ENCODE data around the gene PRCD.

PRCD gene

DNA sequence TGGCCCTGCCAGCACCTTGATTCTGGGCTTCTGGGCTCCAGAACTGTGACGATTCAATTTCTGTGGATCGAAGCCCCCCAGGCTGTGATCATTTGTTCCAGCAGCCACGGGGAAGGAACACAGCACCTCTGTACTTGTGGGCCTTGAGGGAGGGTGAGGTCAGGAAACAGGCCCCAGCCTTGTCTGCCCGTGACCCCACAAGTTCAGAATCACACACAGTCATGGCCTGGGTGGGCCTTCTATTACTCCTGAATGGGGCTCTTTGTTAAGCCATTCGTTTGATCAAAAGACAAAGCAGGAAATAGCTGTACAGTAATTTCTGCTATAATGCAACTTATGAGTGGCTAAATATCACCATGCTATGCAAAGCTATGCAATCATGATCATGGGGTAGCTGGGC, 35.7 kb downstream of the PRCD start:
- DNase-seq = no peak

DNA sequence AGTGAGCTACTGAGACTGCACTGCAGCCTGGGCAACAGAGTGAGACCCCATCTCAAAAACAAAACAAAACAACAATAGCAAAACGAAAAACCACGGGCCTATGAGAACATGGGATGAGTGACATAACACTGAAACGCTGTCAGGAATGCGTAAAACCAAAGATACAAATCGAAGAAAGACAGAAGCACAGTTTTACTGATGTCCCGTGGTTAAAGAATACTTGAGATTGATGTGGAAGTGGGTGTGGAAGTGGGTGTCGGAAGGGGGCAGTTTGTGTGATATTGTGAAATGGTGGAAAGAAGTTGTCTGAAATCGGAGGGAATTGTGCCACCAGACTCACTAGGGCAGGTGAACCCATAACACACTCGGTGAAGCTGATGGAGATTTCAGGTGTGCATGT, 36.3 kb downstream of the PRCD start:
- DNase-seq = no peak

DNA sequence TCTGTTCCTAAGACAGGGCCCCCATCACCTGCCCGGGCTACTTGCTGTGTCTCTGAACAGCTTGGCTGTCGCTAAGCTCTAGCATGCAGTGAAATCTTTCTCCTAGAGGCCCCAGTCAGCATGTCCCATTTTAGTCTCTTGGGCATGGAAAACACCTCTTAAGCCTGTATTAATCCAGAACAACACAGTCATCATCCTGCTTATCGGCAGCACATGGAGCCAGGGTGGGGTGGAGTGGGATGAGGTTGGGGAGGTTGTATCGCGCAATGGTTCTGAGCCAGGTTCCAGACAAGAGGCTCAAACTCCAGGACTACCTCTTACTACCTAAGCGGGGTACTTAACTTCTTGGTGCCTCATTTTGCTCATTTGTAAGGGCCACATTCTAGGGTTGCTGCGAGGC, 38.0 kb downstream of the PRCD start:
- no peak for DNase-seq

DNA sequence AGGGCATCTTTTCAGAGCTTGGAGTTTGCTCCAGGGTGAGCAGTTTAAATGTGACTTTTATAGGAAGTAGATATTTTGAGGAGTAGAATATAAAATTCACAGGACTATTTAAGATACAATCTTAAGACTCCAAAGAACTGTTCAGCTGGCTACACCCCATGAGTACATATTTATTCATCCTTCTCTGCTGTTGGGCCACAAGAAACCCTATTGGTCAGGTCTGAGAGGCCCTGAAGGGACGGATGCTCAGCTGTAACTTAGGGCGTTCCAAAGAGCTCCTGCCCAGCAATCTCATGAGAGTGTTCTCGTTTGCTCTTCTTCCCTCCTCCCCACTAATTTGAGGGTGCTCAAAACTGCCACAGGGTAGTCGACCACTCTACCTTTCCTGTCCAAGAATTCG, 38.5 kb downstream of the PRCD start:
- DNase-seq = no peak

DNA sequence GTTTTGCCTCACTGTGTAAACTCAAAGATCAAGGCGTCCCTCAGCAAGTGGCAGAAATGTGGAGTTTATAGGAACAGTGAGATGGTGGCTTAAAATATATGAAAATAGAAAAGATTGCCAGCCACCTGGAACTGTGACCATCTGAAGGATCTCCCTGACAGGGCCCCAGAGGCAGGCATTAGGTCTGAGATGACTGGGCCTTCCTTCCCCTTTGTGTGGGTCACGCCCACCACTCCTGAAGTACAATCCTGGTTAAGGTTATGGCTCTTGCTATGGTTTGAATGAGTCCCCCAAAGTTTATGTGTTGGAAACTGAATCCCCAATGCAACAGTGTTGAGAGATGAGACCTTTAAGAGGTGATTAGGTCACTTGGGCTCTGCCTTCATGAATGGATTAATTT, 39.4 kb downstream of the PRCD start:
- no peak for DNase-seq

DNA sequence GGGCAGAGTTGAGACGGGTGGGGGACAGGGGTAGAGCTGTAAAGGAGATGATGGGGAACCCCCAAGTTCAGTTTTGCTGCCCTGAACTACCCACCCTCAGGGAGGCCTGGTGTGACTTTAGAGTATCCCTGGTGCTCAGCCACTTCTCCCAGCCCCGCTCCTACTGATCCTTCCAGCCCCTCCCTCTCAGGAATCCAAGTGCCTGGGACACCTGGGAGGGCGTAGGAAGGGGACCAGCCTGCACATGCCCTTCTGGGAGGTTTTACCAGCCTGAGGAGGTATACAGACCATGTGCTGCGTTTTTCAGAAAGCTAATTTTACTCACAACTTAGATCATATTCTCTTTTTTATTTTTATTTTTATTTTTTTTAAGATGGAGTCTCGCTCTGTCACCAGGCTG, 41.7 kb downstream of the PRCD start:
- no peak for DNase-seq

DNA sequence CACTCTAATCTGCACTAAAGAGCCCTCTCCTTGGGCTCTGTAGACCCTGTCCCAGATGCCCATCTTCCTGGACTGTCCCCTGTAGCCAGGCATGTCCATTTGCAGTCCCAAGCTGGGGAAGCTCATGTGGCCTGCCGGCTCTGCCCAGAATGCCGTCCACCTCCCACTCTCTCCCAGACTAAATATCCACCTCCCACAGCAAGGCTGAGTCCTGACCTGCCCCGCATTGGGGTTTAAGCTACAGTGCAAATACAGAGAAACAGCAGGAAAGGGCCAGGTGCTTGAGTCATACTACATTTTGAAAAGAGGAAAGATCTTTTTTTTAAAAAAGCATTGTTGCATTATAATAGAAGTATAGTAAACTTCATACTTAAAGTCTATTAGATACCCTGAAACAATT, 42.8 kb downstream of the PRCD start:
- DNase-seq = no peak

DNA sequence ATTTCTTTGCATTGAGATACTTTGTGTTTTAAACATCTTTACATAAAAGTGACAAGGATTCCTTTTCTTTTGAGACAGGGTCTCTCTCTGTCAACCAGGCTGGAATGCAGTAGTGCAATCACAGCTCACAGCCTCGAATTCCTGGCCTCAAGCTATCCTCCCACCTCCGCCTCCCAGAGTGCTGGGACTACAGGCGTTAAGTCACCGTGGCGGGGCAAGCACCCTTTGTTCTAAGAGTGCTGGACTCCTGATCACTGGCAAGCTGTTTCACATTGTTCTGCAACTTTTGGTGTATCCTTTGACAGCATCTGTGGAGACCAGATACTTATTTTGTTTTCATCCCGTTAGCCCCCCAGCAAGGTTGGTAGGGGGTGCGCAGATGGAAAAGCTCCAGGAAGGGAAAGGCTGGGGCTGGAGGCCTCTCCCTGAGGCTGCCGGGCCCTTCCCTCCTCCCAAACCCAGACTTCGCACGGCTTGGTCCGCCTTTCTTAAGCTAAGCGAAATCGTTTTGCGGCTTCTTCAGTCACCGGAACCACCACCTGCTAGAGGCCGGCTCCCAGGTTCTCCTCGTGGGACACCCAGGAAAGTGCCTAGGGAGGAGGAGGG, 44.7 kb downstream of the PRCD start:
- DNase-seq = no peak

DNA sequence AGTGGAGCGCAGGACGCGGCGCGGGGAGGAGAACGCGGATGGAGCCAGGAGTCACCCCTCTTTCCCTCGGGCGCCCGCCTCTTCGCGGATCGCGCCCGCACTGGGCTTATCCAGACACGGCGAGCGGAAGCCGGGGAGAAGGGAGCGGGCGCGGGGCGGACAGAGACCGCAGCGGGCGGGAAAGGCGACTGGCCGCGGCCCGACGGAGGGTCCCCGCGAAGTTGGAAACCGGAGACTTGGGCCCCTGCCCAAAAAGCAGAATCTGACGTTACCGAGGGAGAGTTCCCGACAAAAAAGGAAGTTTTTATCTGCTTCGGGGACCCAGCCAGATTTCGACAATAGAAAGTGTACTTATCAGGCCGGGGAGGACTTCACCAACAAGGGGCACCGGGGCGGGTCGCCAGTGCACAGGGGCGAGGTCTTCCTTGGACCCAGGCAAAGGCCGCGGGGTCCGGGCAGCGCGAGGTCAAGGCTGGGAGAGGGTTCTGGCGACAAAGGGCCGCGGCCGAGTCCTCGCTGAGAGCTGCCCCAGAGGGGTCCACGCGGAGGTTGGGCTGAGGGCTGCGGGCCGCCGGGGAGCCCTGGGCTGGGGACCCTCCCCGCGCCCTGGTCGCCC, 45.3 kb downstream of the PRCD start:
- DNase-seq = no peak

DNA sequence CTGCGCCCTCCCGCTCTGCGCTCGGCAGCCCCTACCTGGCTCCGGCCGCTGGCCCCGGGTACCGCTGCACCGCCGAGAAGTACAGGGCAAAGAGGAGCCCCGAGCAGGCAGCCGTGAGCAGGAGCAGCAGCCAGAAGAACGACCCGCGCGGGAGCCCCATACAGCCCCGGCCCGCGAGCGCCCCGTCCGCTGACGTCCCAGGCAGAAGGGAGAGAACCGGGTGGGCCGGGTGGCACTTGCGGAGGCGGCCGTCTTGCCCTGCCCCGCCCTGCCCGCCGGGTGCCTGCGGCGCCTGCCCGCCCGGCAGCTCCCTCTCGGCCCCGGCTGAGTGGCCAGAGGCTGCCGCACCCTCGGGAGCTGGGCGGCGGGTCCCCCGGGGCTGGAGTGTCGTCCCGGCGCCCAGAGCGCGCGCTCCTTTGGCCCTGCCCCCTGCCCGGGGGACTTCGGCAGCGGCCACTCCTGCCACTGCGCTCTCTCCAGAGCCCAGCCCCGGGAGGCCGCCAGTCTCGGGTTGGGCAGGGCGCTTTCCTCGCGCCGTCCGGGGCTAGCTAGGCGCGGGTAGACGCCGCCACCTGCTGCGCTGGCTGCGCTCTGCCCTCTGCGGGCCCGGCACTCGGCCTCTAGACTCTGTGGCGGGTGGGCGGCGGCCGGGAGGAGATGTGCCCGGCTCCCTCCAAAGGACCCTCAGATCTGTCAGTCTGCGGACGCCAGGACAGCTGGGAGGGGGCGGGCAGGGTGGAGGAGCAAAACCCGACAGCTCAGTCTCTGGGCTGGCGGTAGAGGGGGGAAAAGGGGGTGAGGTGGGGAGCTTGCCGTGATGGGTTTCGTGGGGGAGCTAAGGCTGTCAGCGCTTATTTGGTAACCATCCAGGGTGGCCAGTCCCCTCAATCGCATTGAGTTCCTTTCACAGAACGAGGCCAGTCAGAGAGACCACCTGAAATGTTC, 46.1 kb downstream of the PRCD start, which contains the start of gene ST6GALNAC2:
ST6GALNAC2 (minus strand) TSS at position 212 of the 945 bp plus-strand sequence; CDS start at position 160, 52 bp downstream.
- DNase-seq = no peak

DNA sequence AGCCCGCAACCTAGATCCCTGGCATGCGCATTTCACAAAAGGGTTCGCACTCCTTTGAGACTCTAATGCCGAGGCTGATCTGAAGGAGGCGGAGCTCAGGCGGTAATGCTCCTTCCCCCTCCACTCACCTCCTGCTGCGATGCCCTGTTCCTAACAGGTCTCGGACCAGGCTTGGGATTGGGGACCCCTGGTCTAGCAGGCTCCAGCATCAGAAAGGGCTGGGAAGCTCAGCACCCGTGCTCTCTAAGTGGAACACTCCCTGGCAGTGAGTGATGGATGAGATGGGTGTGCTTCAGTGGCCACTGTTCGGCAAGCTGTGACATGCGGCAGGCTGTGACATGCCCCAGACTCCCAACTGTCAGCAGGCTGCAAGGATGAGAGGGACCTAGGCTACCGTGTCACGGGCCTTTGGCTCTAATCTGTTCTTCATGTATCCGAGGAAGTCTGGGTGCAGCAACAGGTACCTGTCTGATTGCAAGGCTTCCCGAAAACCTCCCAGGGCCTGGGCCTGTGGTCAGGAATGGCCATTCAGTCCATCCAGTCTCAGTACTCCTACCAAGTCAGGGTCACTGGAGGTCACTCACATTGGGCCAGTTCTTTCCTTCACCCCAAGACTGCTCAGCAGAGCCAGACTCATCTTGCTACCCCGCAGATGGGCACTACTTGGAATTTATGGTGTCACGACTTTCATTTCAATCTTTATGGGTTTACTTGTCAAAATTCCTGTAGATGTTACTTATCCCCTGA, 47.1 kb downstream of the PRCD start:
- no peak for DNase-seq

DNA sequence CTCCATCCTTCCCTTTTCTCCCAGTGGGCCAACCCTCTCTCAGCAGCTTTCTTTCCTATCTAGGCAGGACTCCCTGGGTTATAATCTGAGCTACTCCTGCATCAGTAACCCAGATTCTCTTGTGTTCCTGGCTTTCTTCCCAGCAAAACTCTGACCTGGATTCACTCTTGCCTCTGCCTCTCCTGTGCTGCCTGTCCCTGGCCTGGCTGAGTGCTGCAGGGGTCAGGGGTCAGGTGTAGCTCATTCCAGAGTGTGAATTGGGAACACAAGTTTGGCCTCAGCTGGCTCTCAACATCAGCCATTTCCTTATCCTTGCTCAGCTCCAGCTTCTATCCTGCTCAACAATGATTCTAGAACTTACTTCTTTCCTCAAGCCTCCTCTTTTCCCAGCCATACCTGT, 48.3 kb downstream of the PRCD start:
- DNase-seq = no peak

DNA sequence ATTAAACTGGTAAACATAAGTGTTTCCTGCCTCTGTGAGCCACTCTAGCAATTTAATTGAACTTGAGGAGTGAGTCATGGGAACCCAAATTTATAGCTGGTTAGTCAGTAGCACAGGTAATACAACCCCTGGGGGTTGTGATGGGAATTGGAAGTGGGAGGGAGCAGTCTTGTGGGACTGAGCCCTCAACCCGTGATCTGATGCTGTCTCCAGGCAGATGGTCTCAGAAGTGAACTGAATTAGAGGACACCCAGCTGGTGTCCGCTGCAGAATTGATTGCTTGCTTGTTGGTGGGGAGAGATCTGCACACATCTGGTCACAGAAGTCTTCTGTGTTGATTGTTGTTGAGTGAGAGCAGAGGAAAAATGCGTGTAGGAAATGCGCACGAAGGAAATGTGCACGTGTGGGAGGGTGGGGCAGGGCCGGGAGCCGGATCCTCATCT, 53.6 kb downstream of the PRCD start:
- no peak for DNase-seq

DNA sequence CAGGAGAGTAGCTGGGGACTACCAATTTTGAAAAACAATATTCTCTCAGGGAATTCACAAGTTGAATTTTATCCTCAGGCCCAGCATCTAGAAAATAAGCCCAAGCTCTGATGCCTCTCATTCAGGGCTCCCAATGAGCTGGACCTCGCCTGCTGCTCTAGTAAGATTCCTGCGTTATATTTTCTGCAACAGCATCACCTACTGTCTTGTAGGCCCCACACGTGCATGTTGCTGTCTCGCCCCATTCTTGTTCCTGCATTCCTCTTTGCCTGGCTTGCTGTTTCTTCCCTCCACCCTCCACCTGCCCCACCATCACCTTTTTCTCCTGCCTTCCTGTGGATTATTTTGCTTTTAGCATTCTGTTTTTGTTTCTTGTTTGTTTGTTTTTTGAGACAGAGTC, 54.1 kb downstream of the PRCD start:
- DNase-seq = no peak

DNA sequence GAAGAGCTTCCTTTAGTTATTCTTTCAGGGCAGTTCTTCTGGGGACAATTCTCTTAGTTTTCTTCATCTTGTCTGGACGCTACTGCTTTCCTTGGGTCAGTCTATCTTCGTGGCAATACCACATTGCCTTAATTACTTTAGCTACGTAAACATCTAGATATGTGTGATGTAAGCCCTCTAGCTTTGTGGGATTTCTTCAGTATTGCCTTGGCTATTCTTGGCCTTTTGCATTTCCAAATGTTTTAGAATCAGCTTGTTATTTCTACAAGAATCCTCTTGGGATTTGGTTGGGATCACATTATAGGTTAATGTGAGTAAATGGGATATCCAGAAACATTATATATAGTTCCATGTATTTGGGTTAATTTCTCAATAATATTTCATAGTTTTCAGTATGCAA, 54.8 kb downstream of the PRCD start:
- DNase-seq = no peak

Data from activated CD4-positive, CD25-positive, alpha-beta regulatory T cell (primary cell).